ENCODE measurements around the gene WFS1.

Gene WFS1

GRCh38 chr4:6250235-6250983 lies 19.2 kb upstream of the WFS1 start:
- Histone ChIP-seq H3F3A (ENCODE audit: low read depth) (no peaks in the 10 kb centered on the region), H3K4me2 (ENCODE audit: low read depth, low read length, poor library complexity, severe bottlenecking) (no peak overlapping the region), H3K27me3 (ENCODE audit: insufficient read depth, low read length, poor library complexity, severe bottlenecking) (no peaks in the 10 kb centered on the region), H3K9me3 (ENCODE audit: insufficient read depth, low read depth, low read length) (no peaks in the 10 kb centered on the region), H3K79me2 (ENCODE audit: insufficient read depth, low read length) (no peaks in the 10 kb centered on the region), H2AFZ (ENCODE audit: low read length) (no peak overlapping the region), H3K4me3 (ENCODE audit: low read length, poor library complexity, severe bottlenecking) (no peak overlapping the region), H3K36me3 (ENCODE audit: insufficient read depth, low read length) (no peaks in the 10 kb centered on the region), H3K9ac (ENCODE audit: low read depth, low read length, poor library complexity, severe bottlenecking) (no peak overlapping the region), H3K9me2 (replicated peaks; ENCODE audit: low read depth, low read length) (no peaks in the 10 kb centered on the region), H3K4me1 (ENCODE audit: insufficient read depth, low read length, poor library complexity, severe bottlenecking) (no peaks in the 10 kb centered on the region), H4K20me1 (ENCODE audit: insufficient read depth, low read length, poor library complexity, severe bottlenecking) (no peaks in the 10 kb centered on the region)
- peak; percentile 88 for TF ChIP-seq CTCF (conservative IDR thresholded peaks at IDR 0.05; ENCODE audit: low read length)
- no peak for TF ChIP-seq EZH2phosphoT487 (IDR thresholded peaks at IDR 0.05; ENCODE audit: borderline replicate concordance)

- TF ChIP-seq CTCF (conservative IDR thresholded peaks at IDR 0.05; ENCODE audit: low read length), result 0 out of 2 replicates have a peak, but pooled peaks have one; percentile 5
- no peak for TF ChIP-seq EZH2phosphoT487 (IDR thresholded peaks at IDR 0.05; ENCODE audit: borderline replicate concordance)
- no peaks in the 10 kb centered on the region for H3K36me3 ChIP-seq (ENCODE audit: insufficient read depth, low read length)
Observed at GRCh38 chr4:6250984-6251295, 18.7 kb upstream of the WFS1 start.

GRCh38 chr4:6251365-6251764 lies 18.3 kb upstream of the WFS1 start:
- H3K27me3 ChIP-seq (ENCODE audit: insufficient read depth, low read length, poor library complexity, severe bottlenecking), result no peaks in the 10 kb centered on the region
- H3K9ac ChIP-seq (ENCODE audit: low read depth, low read length, poor library complexity, severe bottlenecking), result no peak overlapping the region
- H3K4me2 ChIP-seq (ENCODE audit: low read depth, low read length, poor library complexity, severe bottlenecking), result no peak overlapping the region
- H3K4me3 ChIP-seq (ENCODE audit: low read length, poor library complexity, severe bottlenecking), result no peak overlapping the region
- no peak overlapping the region for H2AFZ ChIP-seq (ENCODE audit: low read length)
- H4K20me1 ChIP-seq (ENCODE audit: insufficient read depth, low read length, poor library complexity, severe bottlenecking), result no peaks in the 10 kb centered on the region
- H3K9me2 ChIP-seq (replicated peaks; ENCODE audit: low read depth, low read length), result no peaks in the 10 kb centered on the region
- H3K9me3 ChIP-seq (ENCODE audit: insufficient read depth, low read depth, low read length), result no peaks in the 10 kb centered on the region
- no peak for TF ChIP-seq CTCF (conservative IDR thresholded peaks at IDR 0.05; ENCODE audit: low read length)
- no peak for TF ChIP-seq EZH2phosphoT487 (IDR thresholded peaks at IDR 0.05; ENCODE audit: borderline replicate concordance)
- H3K4me1 ChIP-seq (ENCODE audit: insufficient read depth, low read length, poor library complexity, severe bottlenecking), result no peaks in the 10 kb centered on the region
- no peaks in the 10 kb centered on the region for H3K36me3 ChIP-seq (ENCODE audit: insufficient read depth, low read length)
- H3F3A ChIP-seq (ENCODE audit: low read depth), result no peaks in the 10 kb centered on the region
- H3K79me2 ChIP-seq (ENCODE audit: insufficient read depth, low read length), result no peaks in the 10 kb centered on the region

More at GRCh38 chr4:6250984-6251295, 18.7 kb upstream of the WFS1 start:
- H3K4me3 ChIP-seq (ENCODE audit: low read length, poor library complexity, severe bottlenecking), result no peak overlapping the region
- no peaks in the 10 kb centered on the region for H3F3A ChIP-seq (ENCODE audit: low read depth)
- no peaks in the 10 kb centered on the region for H3K79me2 ChIP-seq (ENCODE audit: insufficient read depth, low read length)
- H3K9me3 ChIP-seq (ENCODE audit: insufficient read depth, low read depth, low read length), result no peaks in the 10 kb centered on the region
- H3K4me2 ChIP-seq (ENCODE audit: low read depth, low read length, poor library complexity, severe bottlenecking), result no peak overlapping the region
- H3K27me3 ChIP-seq (ENCODE audit: insufficient read depth, low read length, poor library complexity, severe bottlenecking), result no peaks in the 10 kb centered on the region
- H2AFZ ChIP-seq (ENCODE audit: low read length), result no peak overlapping the region
- no peak overlapping the region for H3K9ac ChIP-seq (ENCODE audit: low read depth, low read length, poor library complexity, severe bottlenecking)
- no peaks in the 10 kb centered on the region for H3K9me2 ChIP-seq (replicated peaks; ENCODE audit: low read depth, low read length)
- no peaks in the 10 kb centered on the region for H3K4me1 ChIP-seq (ENCODE audit: insufficient read depth, low read length, poor library complexity, severe bottlenecking)
- no peaks in the 10 kb centered on the region for H4K20me1 ChIP-seq (ENCODE audit: insufficient read depth, low read length, poor library complexity, severe bottlenecking)

Measured in Loucy (cell line).